ENCODE results near the gene CCL13.
"Not testable (repeated sequence)": the region's sequence is repeated elsewhere in the genome, so short reads cannot be mapped to it uniquely, and the experiment has no call there.

The CCL13 gene

DNA sequence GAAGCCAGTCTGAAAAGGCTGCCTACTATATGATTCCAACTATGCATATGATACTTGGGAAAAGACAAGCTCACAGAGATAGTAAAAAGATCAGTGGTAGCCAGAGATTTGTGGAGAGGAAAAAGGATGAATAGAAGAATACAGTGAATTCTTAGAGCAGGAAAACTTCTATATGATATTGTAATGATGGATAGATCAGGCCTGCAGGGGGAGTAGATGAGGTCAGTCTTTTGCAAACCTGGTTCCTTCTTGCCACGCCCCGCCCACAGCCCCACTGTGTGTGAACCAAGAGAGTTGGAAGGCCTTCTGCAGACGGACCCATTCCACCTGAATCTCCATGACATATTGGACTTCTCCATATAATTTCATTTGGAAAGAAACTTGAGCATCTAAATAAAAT is 37.8 kb upstream of the CCL13 start:
- TF ChIP-seq, protein P1, sequence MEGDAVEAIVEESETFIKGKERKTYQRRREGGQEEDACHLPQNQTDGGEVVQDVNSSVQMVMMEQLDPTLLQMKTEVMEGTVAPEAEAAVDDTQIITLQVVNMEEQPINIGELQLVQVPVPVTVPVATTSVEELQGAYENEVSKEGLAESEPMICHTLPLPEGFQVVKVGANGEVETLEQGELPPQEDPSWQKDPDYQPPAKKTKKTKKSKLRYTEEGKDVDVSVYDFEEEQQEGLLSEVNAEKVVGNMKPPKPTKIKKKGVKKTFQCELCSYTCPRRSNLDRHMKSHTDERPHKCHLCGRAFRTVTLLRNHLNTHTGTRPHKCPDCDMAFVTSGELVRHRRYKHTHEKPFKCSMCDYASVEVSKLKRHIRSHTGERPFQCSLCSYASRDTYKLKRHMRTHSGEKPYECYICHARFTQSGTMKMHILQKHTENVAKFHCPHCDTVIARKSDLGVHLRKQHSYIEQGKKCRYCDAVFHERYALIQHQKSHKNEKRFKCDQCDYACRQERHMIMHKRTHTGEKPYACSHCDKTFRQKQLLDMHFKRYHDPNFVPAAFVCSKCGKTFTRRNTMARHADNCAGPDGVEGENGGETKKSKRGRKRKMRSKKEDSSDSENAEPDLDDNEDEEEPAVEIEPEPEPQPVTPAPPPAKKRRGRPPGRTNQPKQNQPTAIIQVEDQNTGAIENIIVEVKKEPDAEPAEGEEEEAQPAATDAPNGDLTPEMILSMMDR (IDR thresholded peaks at IDR 0.05; ENCODE audit: extremely low read depth, missing control alignments): no peak
- no peak for DNase-seq (ENCODE audit: low spot score)

DNA sequence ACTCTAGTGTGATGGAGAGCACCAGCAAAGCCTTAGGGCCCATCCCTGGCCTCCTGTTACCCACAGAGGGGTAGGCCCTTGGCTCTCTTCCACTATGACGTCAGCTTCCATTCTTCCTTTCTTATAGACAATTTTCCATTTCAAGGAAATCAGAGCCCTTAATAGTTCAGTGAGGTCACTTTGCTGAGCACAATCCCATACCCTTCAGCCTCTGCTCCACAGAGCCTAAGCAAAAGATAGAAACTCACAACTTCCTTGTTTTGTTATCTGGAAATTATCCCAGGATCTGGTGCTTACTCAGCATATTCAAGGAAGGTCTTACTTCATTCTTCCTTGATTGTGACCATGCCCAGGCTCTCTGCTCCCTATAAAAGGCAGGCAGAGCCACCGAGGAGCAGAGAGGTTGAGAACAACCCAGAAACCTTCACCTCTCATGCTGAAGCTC is 37.2 kb upstream of the CCL13 start, which contains the start of gene CCL8:
Gene CCL8, plus strand, starts transcription at position 397 of the 445 bp plus-strand sequence. CDS start 67 bp downstream, outside the sequence.
- TF ChIP-seq, protein P1 (IDR thresholded peaks at IDR 0.05; ENCODE audit: extremely low read depth, missing control alignments): no peak
- no peak for DNase-seq (ENCODE audit: low spot score)

DNA sequence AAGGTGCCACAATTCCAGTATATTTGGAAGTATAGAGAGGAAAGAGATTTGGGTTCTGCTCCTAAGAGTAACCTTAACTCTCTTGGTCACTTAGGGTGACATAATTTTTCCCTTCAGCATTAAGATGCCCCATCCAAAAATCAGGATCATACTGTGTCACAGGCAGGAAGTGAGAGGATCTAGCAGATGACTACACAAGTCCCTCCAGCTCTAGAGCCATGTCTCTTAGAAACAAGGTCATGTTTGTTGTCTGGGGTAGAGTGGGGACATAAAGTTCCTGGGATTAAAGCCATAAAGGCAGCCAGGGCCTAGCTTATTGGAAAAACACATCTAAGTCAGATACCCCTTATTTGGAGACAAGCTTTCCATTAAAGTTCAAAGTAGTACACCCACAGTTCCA is 34.3 kb upstream of the CCL13 start:
- TF ChIP-seq, protein P1 (IDR thresholded peaks at IDR 0.05; ENCODE audit: extremely low read depth, missing control alignments): no peak
- DNase-seq (ENCODE audit: low spot score): no peak

DNA sequence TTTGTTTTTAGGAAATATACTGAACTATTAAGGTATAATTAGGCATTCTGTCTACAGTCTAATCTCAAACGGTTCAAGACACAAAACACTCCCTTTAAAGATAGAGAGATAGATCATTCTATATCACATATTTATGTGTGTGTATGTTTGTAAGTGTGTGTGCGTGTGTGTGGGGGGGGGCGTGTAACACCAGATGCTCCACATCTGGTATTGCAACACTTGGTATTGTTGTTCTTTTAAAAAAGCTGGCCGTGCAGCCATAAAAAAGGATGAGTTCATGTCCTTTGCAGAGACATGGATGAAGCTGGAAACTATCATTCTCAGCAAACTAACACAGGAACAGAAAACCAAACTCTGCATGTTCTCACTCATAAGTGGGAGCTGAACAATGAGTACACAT is 28.7 kb upstream of the CCL13 start:
- DNase-seq (ENCODE audit: low spot score): not testable (repeated sequence)

DNA sequence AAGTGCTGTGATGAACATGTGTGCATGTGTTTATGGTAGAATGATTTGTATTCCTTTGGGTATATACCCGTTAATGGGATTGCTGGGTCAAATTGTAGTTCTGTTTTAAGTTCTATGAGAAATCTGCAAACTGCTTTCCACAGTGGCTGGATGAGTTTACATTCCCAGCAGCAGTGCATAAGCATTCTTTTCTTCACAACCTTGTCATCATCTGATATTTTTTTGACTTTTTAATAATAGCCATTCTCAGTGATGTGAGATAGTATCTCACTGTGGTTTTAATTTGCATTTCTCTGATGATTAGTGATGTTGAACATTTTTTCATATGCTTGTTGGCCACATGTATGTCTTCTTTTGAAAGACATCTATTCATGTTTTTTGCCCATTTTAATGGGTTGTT is 18.6 kb upstream of the CCL13 start:
- DNase-seq (ENCODE audit: low spot score): no peak
- TF ChIP-seq, protein P1 (IDR thresholded peaks at IDR 0.05; ENCODE audit: extremely low read depth, missing control alignments): no peak

DNA sequence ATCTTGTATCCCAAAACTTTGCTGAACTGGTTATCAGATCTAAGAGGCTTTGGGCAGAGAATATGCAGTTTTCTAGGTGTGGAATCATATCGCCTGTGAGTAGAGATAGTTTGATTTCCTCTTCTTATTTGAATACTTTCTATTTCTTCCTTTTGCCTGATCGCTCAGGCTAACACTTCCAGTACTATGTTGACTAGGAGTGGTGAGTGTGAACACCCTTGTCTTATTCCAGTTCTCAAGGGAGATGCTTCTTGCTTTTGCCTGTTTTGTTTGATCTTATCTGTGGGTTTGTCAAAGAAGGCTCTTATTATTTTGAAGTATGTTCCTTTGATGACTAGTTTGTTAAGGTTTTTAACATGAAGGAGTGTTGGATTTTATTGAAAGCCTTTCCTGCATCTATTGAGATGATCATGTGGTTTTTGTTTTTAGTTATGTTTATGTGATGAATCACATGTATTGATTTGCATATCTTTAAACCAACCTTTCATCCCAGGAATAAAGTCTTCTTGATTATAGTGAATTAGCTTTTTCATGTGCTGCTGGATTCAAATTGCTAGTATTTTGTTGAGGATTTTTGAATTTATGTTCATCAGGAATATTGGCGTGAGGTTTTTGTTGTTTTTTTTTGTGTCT is 17.0 kb upstream of the CCL13 start:
- DNase-seq (ENCODE audit: low spot score): no peak
- TF ChIP-seq, protein P1 (IDR thresholded peaks at IDR 0.05; ENCODE audit: extremely low read depth, missing control alignments): no peak

DNA sequence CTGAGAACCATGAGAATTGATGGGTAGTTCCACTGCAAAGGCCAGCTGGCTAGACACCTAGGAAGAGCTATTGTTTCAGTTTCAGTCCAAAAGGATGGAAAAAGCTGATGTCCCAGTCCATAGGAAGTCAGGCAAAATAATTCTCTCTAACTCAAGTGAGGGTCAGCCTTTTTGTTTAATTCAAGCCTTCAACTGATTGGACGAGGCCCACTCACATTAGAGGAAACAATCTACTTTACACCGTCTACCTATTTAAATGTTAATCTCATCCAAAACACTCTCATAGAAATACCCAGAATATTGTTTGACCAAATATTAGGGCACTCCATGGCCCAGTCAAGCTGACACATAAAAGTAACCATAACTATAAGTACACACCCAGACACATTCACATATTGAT is 14.4 kb upstream of the CCL13 start:
- no peak for DNase-seq (ENCODE audit: low spot score)
- TF ChIP-seq, protein P1 (IDR thresholded peaks at IDR 0.05; ENCODE audit: extremely low read depth, missing control alignments): no peak

DNA sequence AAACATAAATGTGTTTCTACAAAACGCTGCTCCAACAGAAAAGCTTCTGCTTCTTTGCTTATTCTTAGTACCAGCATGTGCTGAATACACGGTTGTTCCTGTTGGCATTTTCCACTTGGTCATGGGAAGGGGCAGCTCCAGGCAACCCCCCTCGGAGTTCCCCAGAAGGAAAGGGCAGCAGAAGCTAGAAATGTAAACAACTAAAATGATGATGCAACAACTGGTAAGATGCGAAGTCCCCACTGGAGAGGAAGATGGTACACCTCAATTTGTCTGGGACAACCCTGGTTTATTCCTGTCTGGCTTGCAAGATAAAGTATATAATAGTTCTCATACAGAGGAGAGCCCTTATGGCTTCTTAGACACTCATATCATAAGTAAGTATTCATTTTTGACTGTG is 9.2 kb upstream of the CCL13 start:
- DNase-seq (ENCODE audit: low spot score): no peak

More for the DNA sequence above, 9.2 kb upstream of the CCL13 start:
- TF ChIP-seq, protein P1 (IDR thresholded peaks at IDR 0.05; ENCODE audit: extremely low read depth, missing control alignments): no peak

All from GM20000 (cell line).